Fibroblast of lung (primary cell): ENCODE results near the gene TRIM6.

Experiments used
- EZH2 ChIP-seq: IDR thresholded peaks from 2 replicates; pipeline ENCODE4 v1.5.1; 2012; ENCODE audit warnings: low read length, control low read depth, mild to moderate bottlenecking; ENCODE audit errors: missing control alignments
- TF ChIP-seq, protein P1 (sequence below), 2 donors: IDR thresholded peaks in 1 of 2; conservative IDR thresholded peaks in 1 of 2; 1 replicate in 1 of 2; 2 replicates in 1 of 2; pipeline ENCODE4 v1.5.1; 2011 to 2012; ENCODE audit warnings: low read length in 2 of 2, control low read depth in 1 of 2, inconsistent platforms in 1 of 2, low read depth in 1 of 2, mild to moderate bottlenecking in 1 of 2

DNA sequence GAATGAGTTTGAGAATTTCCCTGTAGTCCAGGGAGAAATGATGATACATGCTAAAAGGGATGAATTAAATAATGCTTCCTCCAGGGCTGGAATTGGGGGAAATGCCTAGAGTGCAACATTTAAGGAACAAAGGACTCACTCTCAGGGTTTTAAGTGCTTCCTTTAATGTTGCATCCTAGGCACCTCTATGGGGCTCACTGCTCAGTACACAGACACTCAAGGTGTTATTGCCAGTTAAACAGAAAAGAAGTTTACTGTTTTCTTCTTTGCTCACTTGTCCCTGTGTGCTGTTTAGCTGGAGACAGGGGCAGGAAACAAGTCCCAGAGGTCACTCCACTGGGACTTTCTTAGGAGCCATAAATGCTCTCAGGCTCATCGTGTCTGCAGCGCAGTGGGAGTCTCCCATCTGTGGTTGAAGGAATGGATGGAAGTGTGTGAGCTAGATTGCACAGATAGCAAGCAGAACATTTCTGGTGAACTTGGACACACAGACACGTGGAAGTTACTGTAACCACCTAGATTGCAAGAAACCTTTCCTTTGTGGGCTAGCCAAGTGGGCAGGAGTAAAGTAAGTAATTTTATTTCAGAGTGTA lies 39.7 kb upstream of the TRIM6 start:
- TF ChIP-seq, protein P1, sequence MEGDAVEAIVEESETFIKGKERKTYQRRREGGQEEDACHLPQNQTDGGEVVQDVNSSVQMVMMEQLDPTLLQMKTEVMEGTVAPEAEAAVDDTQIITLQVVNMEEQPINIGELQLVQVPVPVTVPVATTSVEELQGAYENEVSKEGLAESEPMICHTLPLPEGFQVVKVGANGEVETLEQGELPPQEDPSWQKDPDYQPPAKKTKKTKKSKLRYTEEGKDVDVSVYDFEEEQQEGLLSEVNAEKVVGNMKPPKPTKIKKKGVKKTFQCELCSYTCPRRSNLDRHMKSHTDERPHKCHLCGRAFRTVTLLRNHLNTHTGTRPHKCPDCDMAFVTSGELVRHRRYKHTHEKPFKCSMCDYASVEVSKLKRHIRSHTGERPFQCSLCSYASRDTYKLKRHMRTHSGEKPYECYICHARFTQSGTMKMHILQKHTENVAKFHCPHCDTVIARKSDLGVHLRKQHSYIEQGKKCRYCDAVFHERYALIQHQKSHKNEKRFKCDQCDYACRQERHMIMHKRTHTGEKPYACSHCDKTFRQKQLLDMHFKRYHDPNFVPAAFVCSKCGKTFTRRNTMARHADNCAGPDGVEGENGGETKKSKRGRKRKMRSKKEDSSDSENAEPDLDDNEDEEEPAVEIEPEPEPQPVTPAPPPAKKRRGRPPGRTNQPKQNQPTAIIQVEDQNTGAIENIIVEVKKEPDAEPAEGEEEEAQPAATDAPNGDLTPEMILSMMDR (conservative IDR thresholded peaks at IDR 0.05 in 1 of 2, IDR thresholded peaks at IDR 0.05 in 1 of 2; ENCODE audit: low read depth in 1 of 2, low read length in 2 of 2): no peak
- no peak for TF ChIP-seq EZH2
